Thyroid gland (tissue), 4 donors: ENCODE results near the gene SCYGR2. TPM values are rescaled to one million over a fixed set of nuclear protein-coding genes. Genes with fewer than 3 reads are reported as not detected.

Experiments used
- DNase-seq, 2 donors: peaks; one replicate each; pipeline ENCODE4 v3.0.0-alpha.2; 2019
- H3K27ac ChIP-seq, 3 donors: fragments of 200-600 bp; sonication (generic); 1 replicate in 2 of 3; 2 replicates in 1 of 3; pipeline ENCODE4 v1.5.1; 2016 to 2019; ENCODE audit warnings: mild to moderate bottlenecking in 1 of 3, moderate library complexity in 1 of 3
- H3K27me3 ChIP-seq: fragments of 200-600 bp; sonication (generic); one replicate; pipeline ENCODE4 v1.5.1; 2019
- H3K36me3 ChIP-seq, 2 donors: fragments of 200-600 bp; sonication (generic); one replicate each; pipeline ENCODE4 v1.5.1; 2016 to 2019
- H3K4me1 ChIP-seq, 2 donors: fragments of 200-600 bp; sonication (generic); one replicate each; pipeline ENCODE4 v1.5.1; 2017 to 2019
- H3K4me3 ChIP-seq, 3 donors: fragments of 200-600 bp; sonication (generic); replicated peaks in 1 of 3; 1 replicate in 2 of 3; 2 replicates in 1 of 3; pipeline ENCODE4 v1.5.1; 2016; ENCODE audit warnings: mild to moderate bottlenecking in 1 of 3
- H3K9me3 ChIP-seq: fragments of 200-600 bp; sonication (generic); one replicate; pipeline ENCODE4 v1.5.1; 2017
- CTCF ChIP-seq, 6 experiments: fragments of 200-600 bp in 3 of 6; fragments of 450-650 bp in 3 of 6; sonication (generic) in 3 of 6; IDR thresholded peaks; one replicate each; pipeline ENCODE4 v1.5.1; 2016 to 2019; ENCODE audit warnings: antibody characterized with exemption in 6 of 6, mild to moderate bottlenecking in 2 of 6, inconsistent platforms in 1 of 6, moderate library complexity in 1 of 6
- POLR2A ChIP-seq, 2 donors: fragments of 450-650 bp; IDR thresholded peaks; one replicate each; pipeline ENCODE4 v1.6.1; 2017; ENCODE audit warnings: antibody characterized with exemption in 2 of 2, mild to moderate bottlenecking in 2 of 2, moderate library complexity in 1 of 2
- WGBS, 2 donors: methylation state at CpG; one replicate each; pipeline ENCODE4 v1.1.5; 2017; 5-methylcytosine and 5-hydroxymethylcytosine counted together
- intact Hi-C: fragments of 100-400 bp; cut with DNase I; formaldehyde crosslinking; loops from one replicate; pipeline ENCODE4 v1.15.1; 2023
- total RNA-seq, 4 donors: library from RNA; depleted of rRNA; stranded (reverse); fragments of >200 nt; gene quantifications; one replicate each; pipeline ENCODE4 v1.2.3, GENCODE V29; 2016

Gene SCYGR2
- total RNA-seq, 4 donors from 2014 or later = not detected

DNA sequence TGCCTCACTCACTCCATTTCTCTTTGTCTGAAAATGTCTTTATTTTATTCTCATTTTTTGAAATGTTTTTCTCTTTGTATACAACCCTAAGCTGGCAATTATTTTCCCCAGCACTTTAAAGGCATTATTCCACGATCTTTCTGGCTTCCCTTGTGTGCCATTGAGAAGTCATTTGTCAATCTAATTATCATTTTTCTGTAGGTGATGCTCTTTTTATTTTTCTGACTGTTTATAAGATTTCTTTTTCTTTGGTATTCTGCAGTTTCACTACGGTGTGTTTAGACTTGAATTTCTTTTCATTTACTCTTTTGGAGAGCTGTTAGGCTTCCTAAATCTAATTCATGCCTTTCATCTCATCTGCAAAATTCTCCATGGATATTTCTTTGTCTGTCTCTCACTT is 26.7 kb downstream of the SCYGR2 start:
- TF ChIP-seq POLR2A (IDR thresholded peaks at IDR 0.05) = no peak
- no peak for TF ChIP-seq CTCF (IDR thresholded peaks at IDR 0.05)
- 51 to 71% methylated on average over 2 of the region's 2 CpGs for WGBS, 2 donors
- no peaks in the 10 kb centered on the region for H3K4me1 ChIP-seq
- no peak overlapping the region for H3K4me3 ChIP-seq
- no peaks in the 10 kb centered on the region for H3K9me3 ChIP-seq
- intact Hi-C loops = no loop called here
- no peaks in the 10 kb centered on the region for H3K36me3 ChIP-seq
- H3K27ac ChIP-seq = no peak overlapping the region
- DNase-seq = no peak
- no peaks in the 10 kb centered on the region for H3K27me3 ChIP-seq

DNA sequence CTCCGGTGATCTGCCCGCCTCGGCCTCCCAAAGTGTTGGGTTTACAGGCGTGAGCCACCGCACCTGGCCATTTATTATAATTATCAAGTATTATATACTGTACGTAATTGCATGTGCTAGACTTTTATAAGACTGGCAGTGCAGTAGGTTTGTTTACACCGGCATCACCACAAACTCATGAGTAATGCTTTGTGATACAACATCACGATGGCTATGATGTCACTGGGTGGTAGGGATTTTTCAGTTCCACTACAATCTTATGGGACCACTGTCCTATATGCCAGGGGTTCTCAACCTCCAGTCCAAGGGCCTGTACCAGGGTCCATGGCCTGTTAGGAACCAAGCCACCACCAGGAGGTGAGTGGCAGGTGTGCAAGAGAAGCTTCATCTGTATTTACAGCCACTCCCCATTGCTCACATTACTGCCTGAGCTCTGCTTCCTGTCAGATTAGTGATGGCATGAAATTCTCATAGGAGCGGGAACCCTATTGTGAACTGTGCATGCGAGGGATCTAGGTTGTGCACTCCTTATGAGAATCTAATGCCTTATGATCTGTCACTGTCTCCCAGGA is 28.0 kb downstream of the SCYGR2 start:
- 83 to 97% methylated on average over 10 of the region's 10 CpGs for WGBS, 2 donors
- intact Hi-C loops = no loop called here
- Histone ChIP-seq H3K27ac (no peak overlapping the region), H3K27me3 (no peaks in the 10 kb centered on the region), H3K4me3 (no peak overlapping the region), H3K4me1 (no peaks in the 10 kb centered on the region), H3K36me3 (no peaks in the 10 kb centered on the region), H3K9me3 (no peaks in the 10 kb centered on the region)
- DNase-seq = no peak
- TF ChIP-seq CTCF (IDR thresholded peaks at IDR 0.05) (no peak), POLR2A (IDR thresholded peaks at IDR 0.05) (no peak)

- intact Hi-C loops = no loop called here
- Histone ChIP-seq H3K27me3 (no peaks in the 10 kb centered on the region), H3K4me3 (no peak overlapping the region), H3K36me3 (no peaks in the 10 kb centered on the region), H3K9me3 (no peaks in the 10 kb centered on the region), H3K27ac (no peak overlapping the region), H3K4me1 (no peaks in the 10 kb centered on the region)
- TF ChIP-seq POLR2A (IDR thresholded peaks at IDR 0.05) (no peak), CTCF (IDR thresholded peaks at IDR 0.05) (no peak)
- WGBS, 2 donors = 60 to 93% methylated on average over 3 of the region's 3 CpGs
- DNase-seq = no peak
Observed at GRCh38 chr2:227627769-227628168, 29.1 kb downstream of the SCYGR2 start.

DNA sequence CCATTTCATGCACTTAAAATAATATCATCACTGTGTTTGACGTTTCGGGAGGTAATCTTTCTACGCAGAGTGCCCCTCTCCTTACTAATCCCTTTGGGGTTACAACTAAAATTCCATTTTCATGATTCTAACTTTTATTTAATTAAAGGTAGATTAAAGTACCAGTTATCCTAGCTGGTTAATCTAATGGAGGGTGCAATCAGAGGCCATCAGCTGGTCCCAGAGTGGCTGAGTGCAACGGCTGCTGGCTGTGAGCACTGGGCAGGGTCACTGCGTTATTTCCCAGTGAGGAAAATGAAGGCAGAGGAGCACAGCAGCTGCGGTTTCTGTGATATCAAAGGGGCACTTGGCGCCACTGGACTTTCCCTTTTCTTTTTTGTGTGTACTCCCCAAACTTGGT is 30.7 kb downstream of the SCYGR2 start:
- Histone ChIP-seq H3K27ac (no peak overlapping the region), H3K4me3 (no peak overlapping the region), H3K9me3 (no peaks in the 10 kb centered on the region), H3K4me1 (no peaks in the 10 kb centered on the region), H3K36me3 (no peaks in the 10 kb centered on the region), H3K27me3 (no peaks in the 10 kb centered on the region)
- DNase-seq = no peak
- intact Hi-C loops = no loop called here
- 66 to 82% methylated on average over 7 of the region's 7 CpGs for WGBS, 2 donors
- TF ChIP-seq POLR2A (IDR thresholded peaks at IDR 0.05) (no peak), CTCF (IDR thresholded peaks at IDR 0.05) (no peak)

DNA sequence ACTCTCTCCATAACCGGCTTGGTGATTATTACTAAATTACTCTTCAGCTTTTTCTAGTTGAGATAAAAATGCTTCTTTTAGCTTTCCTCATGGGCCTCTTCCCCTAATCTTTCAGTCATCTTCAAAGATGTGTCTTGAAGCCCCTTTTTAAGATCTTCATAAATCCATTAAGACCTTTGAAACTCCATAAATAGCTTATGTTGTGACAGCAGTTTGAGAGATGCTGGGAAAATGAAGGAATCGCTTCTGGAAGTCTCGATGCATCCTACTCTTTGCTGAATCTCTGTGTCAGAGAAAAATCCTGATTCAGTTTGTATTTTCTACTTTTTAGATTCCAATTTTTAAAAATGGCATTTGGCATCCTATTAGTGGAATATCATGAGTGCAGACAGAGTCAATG is 31.6 kb downstream of the SCYGR2 start:
- H3K4me1 ChIP-seq = no peaks in the 10 kb centered on the region
- no peak for DNase-seq
- H3K4me3 ChIP-seq = no peak overlapping the region
- no peak overlapping the region for H3K27ac ChIP-seq
- H3K9me3 ChIP-seq = no peaks in the 10 kb centered on the region
- no peaks in the 10 kb centered on the region for H3K27me3 ChIP-seq
- WGBS, 2 donors = 88 to 93% methylated on average over 3 of the region's 3 CpGs
- intact Hi-C loops = no loop called here
- no peaks in the 10 kb centered on the region for H3K36me3 ChIP-seq
- TF ChIP-seq POLR2A (IDR thresholded peaks at IDR 0.05) (no peak), CTCF (IDR thresholded peaks at IDR 0.05) (no peak)
